DOHH2 (cell line): ENCODE results near the gene RASA3.

Experiments used
- H3F3A ChIP-seq: fragments of 200-600 bp; sonication (generic), shearing (Covaris generic); 2 replicates; pipeline ENCODE4 v1.6.0; 2016; ENCODE audit warnings: antibody characterized with exemption, mild to moderate bottlenecking; ENCODE audit not compliant: control insufficient read depth, insufficient read depth
- H3K27ac ChIP-seq: fragments of 200-600 bp; sonication (generic); 2 replicates; pipeline ENCODE4 v1.5.1; 2014; ENCODE audit warnings: low read depth, mild to moderate bottlenecking, low read length, moderate library complexity
- H3K27me3 ChIP-seq: fragments of 200-600 bp; sonication (generic); 2 replicates; pipeline ENCODE4 v1.6.1; 2014; ENCODE audit warnings: mild to moderate bottlenecking, low read length, mixed read lengths; ENCODE audit not compliant: control insufficient read depth
- H3K36me3 ChIP-seq: fragments of 200-600 bp; sonication (generic); 2 replicates; pipeline ENCODE4 v1.6.1; 2014; ENCODE audit warnings: mild to moderate bottlenecking, low read length, moderate library complexity, mixed read lengths; ENCODE audit not compliant: control insufficient read depth
- H3K4me1 ChIP-seq: fragments of 200-600 bp; sonication (generic); 2 replicates; pipeline ENCODE4 v1.6.1; 2014; ENCODE audit warnings: mild to moderate bottlenecking, low read length, mixed read lengths; ENCODE audit not compliant: control insufficient read depth
- H3K4me2 ChIP-seq: fragments of 200-600 bp; sonication (generic); 2 replicates; pipeline ENCODE4 v1.6.0; 2014; ENCODE audit warnings: mild to moderate bottlenecking, low read length, moderate library complexity
- H3K4me3 ChIP-seq: fragments of 200-600 bp; sonication (generic); 2 replicates; pipeline ENCODE4 v1.5.1; 2014; ENCODE audit warnings: mild to moderate bottlenecking, low read length, mixed read lengths
- H3K79me2 ChIP-seq: fragments of 200-600 bp; sonication (generic); 2 replicates; pipeline ENCODE4 v1.6.1; 2014; ENCODE audit warnings: mild to moderate bottlenecking, low read length, mixed read lengths; ENCODE audit not compliant: control insufficient read depth
- H3K9me2 ChIP-seq: fragments of 200-600 bp; sonication (generic); replicated peaks from 2 replicates; pipeline ENCODE4 v1.6.1; 2014; ENCODE audit warnings: mild to moderate bottlenecking, low read length, mixed read lengths; ENCODE audit not compliant: control insufficient read depth
- H3K9me3 ChIP-seq: fragments of 200-600 bp; sonication (generic); 2 replicates; pipeline ENCODE4 v1.6.1; 2014; ENCODE audit warnings: antibody characterized with exemption, low read length, mixed read lengths; ENCODE audit not compliant: control insufficient read depth, insufficient read depth
- H4K20me1 ChIP-seq: fragments of 200-600 bp; sonication (generic); 2 replicates; pipeline ENCODE4 v1.6.0; 2014; ENCODE audit warnings: low read depth, mild to moderate bottlenecking, antibody characterized with exemption, low read length, moderate library complexity; ENCODE audit not compliant: control insufficient read depth, insufficient read depth
- EZH2phosphoT487 ChIP-seq: fragments of 200-600 bp; sonication (generic); IDR thresholded peaks from 2 replicates; pipeline ENCODE4 v1.6.1; 2017; ENCODE audit warnings: borderline replicate concordance, mild to moderate bottlenecking, antibody characterized with exemption, low read length, moderate library complexity, mixed read lengths
- TF ChIP-seq, protein P1 (sequence below): fragments of 200-600 bp; sonication (generic); IDR thresholded peaks from one replicate; pipeline ENCODE4 v1.5.1; 2014; ENCODE audit warnings: antibody characterized with exemption, mild to moderate bottlenecking, low read depth, low read length; ENCODE audit not compliant: poor library complexity, severe bottlenecking

RASA3 gene

DNA sequence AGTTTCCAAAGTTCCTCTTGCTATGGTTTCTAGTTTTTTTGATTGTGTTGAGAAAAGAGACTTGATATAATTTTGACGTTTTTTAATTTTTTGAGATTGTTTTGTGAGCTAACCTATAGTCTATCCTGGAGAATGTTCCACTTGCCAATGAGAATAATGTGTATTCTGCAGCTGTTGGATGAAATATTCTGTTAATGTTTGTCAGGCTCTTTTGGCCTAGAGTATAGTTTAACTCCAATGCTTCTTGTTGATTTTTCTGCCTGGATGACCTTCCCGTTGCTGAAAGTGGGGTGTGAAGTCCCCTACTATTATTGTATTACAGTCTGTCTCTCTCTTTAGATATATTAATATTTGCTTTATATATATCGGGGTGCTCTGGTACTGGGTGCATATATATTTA, 40.0 kb downstream of the RASA3 start:
- no peaks in the 10 kb centered on the region for H3K4me1 ChIP-seq
- no peak overlapping the region for H3K4me2 ChIP-seq
- peaks cover 6% of the 10 kb centered on the region for H3K9me3 ChIP-seq
- H3K27me3 ChIP-seq = no peaks in the 10 kb centered on the region
- H3K36me3 ChIP-seq = no peaks in the 10 kb centered on the region
- no peaks in the 10 kb centered on the region for H3K79me2 ChIP-seq
- no peak overlapping the region for H3K4me3 ChIP-seq
- no peak overlapping the region for H3K27ac ChIP-seq
- no peaks in the 10 kb centered on the region for H4K20me1 ChIP-seq
- no peak for TF ChIP-seq EZH2phosphoT487
- TF ChIP-seq, protein P1, sequence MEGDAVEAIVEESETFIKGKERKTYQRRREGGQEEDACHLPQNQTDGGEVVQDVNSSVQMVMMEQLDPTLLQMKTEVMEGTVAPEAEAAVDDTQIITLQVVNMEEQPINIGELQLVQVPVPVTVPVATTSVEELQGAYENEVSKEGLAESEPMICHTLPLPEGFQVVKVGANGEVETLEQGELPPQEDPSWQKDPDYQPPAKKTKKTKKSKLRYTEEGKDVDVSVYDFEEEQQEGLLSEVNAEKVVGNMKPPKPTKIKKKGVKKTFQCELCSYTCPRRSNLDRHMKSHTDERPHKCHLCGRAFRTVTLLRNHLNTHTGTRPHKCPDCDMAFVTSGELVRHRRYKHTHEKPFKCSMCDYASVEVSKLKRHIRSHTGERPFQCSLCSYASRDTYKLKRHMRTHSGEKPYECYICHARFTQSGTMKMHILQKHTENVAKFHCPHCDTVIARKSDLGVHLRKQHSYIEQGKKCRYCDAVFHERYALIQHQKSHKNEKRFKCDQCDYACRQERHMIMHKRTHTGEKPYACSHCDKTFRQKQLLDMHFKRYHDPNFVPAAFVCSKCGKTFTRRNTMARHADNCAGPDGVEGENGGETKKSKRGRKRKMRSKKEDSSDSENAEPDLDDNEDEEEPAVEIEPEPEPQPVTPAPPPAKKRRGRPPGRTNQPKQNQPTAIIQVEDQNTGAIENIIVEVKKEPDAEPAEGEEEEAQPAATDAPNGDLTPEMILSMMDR = no peak
- H3K9me2 ChIP-seq = no peaks in the 10 kb centered on the region
- no peaks in the 10 kb centered on the region for H3F3A ChIP-seq

DNA sequence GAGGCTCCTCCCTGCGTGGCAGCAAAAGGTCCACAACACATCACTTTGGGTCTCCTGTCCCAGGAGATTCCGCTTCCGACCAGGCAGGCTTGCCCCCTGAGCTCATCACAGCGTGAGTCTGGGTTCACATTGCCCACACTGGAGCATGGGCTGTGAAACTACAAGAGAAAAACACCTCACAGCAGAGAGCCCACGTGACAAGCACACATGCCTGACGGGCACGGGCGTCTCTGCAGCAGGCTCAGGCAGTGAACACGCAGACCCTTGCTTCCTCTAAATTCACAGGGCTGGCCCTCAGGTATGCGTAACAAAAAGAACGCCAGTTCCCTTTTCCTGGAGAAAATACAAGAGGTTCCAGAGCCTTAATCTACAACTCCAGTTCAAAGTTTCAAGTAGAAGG, 41.9 kb downstream of the RASA3 start:
- TF ChIP-seq EZH2phosphoT487 = no peak
- TF ChIP-seq, protein P1 = no peak
- H3F3A ChIP-seq = no peaks in the 10 kb centered on the region
- no peak overlapping the region for H3K4me2 ChIP-seq
- H3K4me1 ChIP-seq = no peaks in the 10 kb centered on the region
- no peaks in the 10 kb centered on the region for H4K20me1 ChIP-seq
- no peaks in the 10 kb centered on the region for H3K27me3 ChIP-seq
- peaks cover 6% of the 10 kb centered on the region for H3K9me3 ChIP-seq
- no peaks in the 10 kb centered on the region for H3K79me2 ChIP-seq
- no peak overlapping the region for H3K4me3 ChIP-seq
- no peaks in the 10 kb centered on the region for H3K36me3 ChIP-seq
- no peak overlapping the region for H3K27ac ChIP-seq
- H3K9me2 ChIP-seq = no peaks in the 10 kb centered on the region

DNA sequence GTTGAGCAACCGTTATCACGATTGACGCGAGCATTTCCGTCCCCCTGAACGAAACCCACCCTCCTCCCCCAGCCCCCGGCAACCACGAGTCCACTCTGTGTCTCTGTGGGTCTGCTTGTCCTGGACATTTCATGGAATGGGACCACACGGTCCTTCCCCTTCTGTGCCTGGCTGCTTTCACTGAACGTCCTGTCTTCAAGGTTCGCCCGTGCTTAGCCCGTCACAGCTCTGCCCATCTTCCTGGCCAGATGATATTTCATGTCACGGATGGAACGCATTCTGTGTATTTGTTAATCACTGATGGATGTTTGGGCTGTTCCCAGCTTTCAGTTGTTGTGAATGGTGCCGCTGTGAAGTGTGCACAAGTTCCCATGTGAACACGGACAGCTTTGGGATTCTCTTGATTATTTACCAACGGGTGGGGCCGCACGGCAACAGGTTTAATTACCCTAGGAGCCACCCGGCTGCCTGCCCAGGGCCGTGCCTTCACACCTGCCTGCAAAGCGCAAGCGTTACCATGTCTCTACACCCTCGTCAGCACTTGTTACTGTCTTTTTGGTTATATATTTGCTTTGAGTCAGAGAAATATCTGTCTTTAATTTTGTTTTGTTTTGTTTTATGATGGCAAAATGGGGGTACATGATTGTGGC, 42.5 kb downstream of the RASA3 start:
- Histone ChIP-seq H3K79me2 (no peaks in the 10 kb centered on the region), H3K36me3 (no peaks in the 10 kb centered on the region), H3K4me2 (no peak overlapping the region), H3K4me1 (no peaks in the 10 kb centered on the region), H3K27me3 (no peaks in the 10 kb centered on the region), H3K4me3 (no peak overlapping the region), H3F3A (no peaks in the 10 kb centered on the region), H3K27ac (no peak overlapping the region), H3K9me2 (no peaks in the 10 kb centered on the region), H4K20me1 (no peaks in the 10 kb centered on the region), H3K9me3 (peaks cover 6% of the 10 kb centered on the region)
- no peak for TF ChIP-seq EZH2phosphoT487
- TF ChIP-seq, protein P1 = no peak

DNA sequence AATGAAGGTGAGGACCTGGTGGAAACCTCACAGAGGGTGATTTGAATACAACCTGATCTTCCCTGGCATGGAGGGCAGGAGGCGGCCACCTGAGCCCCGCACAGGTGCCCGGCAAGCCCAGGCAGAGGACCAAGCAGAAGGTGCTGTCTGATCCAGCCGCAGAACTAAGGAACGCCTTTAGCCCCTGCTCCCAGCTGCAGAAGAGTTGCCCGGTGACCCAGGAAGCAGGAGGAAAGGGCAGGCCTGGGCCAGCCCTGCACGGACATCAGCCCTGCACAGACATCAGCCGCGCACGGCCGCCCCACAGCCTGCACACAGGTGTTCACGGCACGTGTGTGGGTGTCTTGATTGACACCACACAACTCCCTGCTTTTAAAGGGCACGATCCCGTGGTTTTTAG, 43.1 kb downstream of the RASA3 start:
- Histone ChIP-seq H3K36me3 (no peaks in the 10 kb centered on the region), H3K4me2 (no peak overlapping the region), H3K4me1 (no peaks in the 10 kb centered on the region), H3F3A (no peaks in the 10 kb centered on the region), H3K4me3 (no peak overlapping the region), H3K27me3 (no peaks in the 10 kb centered on the region), H3K79me2 (no peaks in the 10 kb centered on the region), H3K9me3 (peaks cover 6% of the 10 kb centered on the region), H3K27ac (no peak overlapping the region), H3K9me2 (no peaks in the 10 kb centered on the region), H4K20me1 (no peaks in the 10 kb centered on the region)
- TF ChIP-seq, protein P1 = no peak
- no peak for TF ChIP-seq EZH2phosphoT487
